ENCODE data around the gene SULT2A1.
"Not testable (repeated sequence)": the region's sequence is repeated elsewhere in the genome, so short reads cannot be mapped to it uniquely, and the experiment has no call there.

The SULT2A1 gene

DNA sequence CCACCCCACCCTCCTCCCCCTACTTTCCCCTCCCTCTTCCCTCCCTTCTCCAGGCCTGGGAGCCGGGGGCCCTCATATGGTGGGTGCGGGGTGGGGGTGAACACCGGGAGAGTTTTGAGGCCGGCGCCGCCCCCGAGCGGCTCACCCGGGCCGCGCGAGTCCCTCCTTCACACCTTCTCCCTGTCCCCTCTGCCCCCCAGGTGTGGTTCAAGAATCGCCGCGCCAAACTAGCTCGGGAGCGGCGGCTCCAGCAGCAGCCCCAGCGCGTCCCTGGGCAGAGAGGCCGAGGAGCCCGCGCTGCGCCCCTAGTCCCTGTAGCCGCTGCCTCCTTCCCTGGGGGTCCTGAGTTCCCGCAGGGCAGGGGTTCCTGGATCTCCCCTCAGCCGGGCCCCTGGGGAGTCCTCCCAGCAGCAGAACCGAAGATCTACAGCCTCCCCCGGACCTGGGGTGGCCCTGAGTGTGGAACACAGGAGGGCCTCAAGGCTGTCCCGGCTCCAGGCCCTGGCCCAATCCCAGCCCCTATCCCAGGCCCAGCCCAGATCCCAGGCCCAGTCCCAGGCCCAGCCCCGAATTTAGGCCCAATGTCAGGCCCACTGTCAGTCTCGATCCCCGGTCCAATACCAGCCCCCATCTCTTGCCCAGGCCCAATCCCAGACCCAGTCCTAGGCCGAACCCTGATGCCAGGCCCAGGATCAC is 25.4 kb downstream of the SULT2A1 start:
- no peak for DNase-seq (ENCODE audit: low spot score)

DNA sequence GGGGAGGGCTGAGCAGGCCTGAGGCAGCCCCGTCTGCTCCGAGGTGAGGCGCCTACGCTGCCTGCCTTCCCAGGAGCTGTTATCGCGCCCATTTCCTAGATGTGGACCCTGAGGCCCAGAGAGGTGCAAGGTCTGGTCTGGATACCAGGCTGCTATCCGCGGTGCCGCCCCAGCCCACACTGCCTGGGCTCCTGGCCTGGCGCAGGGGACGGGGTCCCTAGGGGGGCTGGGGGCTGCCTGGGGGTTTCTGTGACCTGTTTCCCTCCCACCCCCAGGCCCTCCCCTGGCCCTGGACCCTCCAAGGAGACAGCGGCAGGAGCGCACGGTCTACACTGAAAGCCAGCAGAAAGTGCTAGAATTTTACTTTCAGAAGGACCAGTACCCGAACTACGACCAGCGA is 26.3 kb downstream of the SULT2A1 start:
- DNase-seq (ENCODE audit: low spot score), result not testable (repeated sequence)

DNA sequence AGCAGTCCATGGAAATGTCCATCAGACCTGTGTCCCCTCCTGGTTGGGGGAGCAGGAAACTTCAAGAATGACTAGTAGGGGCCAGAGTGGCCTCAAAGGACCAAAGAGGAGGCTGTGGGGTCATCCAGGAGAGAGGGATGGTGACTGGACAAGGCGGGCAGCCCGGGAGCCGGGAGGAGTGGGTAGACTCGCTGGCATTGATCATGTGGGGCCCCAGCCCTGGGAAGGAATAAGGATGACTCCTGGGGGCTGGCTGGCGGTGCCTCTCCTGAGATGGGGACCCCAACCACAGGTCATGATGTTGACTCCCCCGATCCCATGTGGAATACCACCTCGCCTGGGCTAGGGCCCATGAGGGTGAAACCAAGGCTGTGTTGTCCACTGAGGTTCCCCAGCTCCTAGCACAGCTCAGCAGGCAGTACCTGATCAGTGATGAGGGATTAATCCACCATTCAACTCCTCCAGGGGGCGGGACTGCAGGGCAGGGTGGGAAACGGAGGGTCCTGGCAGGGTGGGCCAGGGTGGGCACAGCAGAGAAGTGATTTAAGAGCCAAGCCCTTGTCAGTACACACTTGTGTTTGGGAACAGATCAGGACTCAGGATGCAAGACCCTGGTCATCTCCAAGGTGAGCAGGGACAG is 27.3 kb downstream of the SULT2A1 start, which contains the start of gene TPRX2:
Gene TPRX2 (plus strand): TSS at position 590 of the 640 bp plus-strand sequence. CDS start 12 bp downstream, at position 602.
- not testable (repeated sequence) for DNase-seq (ENCODE audit: low spot score)

DNA sequence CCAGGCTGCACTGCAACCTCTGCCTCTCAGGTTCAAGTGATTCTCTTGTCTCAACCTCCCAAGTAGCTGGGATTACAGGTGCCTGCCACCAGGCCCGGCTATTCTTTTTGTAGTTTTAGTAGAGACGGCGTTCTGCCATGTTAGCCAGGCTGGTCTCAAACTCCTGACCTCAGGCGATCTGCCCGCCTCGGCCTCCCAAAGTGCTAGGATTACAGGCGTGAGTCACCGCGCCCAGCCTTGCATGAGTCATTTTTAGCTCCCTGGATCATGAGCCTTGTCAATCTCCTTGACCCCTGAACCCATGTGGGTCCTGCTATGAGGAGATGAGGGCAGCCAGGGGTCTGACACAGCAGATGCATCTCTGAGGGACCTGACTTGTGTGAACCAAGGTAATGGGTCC is 27.9 kb downstream of the SULT2A1 start:
- not testable (repeated sequence) for DNase-seq (ENCODE audit: low spot score)

DNA sequence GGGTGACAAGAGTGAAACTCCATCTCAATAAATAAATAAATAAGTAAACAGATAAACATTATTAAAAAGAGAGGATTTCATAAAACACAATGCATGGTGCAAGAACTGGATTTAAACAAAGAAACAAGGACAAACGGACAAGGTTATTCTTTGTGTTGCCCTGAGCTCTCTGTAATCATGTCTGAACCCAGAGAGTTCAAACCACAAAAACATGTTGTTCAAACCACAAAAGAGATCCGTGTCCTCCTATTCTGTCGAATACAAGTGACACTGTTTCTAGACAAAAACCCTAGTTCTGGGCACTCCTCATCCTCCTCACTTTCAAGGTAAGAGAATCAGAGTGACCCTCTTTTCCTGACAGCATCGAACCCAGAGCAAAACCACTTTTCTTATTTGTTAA is 31.7 kb downstream of the SULT2A1 start:
- DNase-seq (ENCODE audit: low spot score), result no peak

DNA sequence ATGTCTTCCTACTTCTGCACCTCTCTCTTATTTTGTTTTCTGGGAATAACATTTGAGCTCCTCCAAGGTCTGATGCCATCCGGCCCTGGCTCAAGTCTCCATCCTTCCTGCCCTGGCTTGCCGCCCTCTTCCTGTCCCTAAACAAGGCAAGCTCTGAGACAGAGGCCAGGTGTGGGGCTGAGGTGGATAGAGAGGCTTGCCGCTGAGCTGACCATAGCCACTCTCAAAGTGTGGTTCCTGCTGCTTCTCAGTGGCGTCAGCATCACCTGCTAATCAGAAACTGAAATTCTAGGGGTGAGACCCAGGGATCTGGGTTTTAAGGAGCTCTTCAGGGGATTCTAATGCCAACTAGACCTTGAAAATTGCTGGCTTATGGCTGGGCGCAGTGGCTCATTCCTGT is 33.1 kb downstream of the SULT2A1 start:
- DNase-seq (ENCODE audit: low spot score), result no peak

DNA sequence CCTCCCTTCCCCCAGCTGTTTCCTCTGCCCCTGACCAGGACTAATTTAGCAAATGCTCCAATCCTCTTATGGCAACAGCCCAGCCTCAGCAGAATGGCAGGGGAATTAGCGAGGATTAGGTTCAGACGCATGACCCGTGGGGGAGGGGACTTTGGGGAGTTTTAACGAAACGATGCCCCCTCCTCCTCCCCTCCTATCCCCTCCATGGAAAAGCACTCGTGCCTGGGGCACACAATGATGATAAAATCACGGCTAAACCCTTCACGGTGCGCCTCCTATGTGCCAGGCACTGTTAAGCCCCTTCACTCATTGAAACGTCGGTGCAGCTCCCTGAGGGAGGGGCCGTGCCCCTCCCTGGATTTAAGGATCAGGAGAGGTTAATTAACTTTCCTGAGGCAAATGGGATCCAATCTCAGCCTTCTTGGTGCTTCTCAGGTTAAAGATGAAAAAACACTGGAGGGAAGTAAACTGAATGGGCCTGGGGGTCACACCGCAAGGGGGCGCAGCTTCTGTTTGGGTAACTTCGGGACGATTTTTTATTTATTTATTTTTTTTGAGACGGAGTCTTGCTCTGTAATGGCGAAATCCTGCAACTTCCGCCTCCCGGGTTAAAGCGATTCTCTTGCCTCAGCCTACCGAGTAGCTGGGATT is 37.2 kb downstream of the SULT2A1 start:
- DNase-seq (ENCODE audit: low spot score), result peak; percentile 3

DNA sequence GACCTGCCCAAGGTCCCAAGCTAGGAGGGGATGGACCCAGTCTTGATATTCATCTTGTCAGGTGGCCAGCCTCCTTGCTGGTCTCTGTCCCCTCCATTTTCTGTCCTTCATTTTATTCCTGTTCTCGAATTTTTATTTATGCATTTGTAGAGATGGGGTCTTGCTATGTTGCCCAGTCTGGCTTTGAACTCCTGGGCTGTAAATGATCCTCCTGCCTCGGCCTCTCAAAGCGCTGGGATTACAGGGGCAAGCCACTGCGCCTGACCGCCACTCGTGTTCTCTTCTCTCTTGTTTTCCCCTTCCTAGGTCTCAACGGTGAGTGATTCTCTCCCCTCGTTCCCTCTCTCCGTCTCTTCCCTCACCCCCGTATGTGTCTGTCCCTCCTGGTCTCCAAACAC is 37.7 kb downstream of the SULT2A1 start:
- DNase-seq (ENCODE audit: low spot score), result no peak

DNA sequence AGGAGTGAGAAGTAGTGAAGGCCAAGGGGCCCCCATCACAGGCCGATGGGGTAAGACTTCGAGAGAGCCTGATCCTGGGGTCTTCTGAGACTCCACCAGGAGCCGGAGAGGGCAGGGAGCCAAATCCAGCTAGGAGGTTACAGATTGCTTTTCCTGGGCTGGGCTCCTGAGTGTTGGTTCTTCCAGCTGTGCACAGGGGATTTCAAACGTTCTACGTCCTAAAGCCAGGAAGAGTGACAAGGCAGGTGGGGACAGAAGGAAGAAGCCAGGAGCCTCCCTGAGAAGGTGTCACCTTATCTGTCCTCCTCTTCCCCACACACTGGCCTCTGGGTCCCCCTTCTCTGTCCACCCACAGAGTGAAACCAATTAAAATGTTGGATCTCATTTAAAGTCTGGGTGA is 43.2 kb downstream of the SULT2A1 start:
- DNase-seq (ENCODE audit: low spot score), result no peak

DNA sequence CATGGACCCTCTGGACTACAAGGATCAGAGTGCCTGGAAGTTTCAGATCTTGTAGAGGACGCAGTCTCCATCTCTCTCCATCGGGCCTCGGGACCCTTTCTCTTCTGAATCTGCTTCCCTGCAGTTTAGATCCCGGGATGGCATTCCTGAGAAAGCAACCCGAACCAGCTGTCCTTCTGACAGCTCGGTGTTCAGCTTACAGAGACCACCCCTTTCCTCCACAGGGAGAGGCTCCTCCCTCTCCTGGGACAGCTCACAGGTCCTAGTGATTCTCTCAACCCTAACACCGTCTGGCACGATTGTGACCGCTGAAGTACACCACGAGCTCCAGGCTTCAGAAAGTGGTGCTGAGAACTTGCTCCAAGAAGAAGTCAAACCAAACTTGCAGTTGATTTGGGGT is 46.2 kb downstream of the SULT2A1 start:
- no peak for DNase-seq (ENCODE audit: low spot score)

DNA sequence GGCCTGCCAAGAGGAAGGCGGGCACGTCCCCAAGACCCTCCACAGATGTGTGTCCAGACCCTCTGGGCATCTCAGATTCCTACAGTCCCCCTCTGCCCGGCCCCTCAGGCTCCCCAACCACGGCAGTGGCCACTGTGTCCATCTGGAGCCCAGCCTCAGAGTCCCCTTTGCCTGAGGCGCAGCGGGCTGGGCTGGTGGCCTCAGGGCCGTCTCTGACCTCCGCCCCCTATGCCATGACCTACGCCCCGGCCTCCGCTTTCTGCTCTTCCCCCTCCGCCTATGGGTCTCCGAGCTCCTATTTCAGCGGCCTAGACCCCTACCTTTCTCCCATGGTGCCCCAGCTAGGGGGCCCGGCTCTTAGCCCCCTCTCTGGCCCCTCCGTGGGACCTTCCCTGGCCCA is 46.7 kb downstream of the SULT2A1 start:
- no peak for DNase-seq (ENCODE audit: low spot score)

DNA sequence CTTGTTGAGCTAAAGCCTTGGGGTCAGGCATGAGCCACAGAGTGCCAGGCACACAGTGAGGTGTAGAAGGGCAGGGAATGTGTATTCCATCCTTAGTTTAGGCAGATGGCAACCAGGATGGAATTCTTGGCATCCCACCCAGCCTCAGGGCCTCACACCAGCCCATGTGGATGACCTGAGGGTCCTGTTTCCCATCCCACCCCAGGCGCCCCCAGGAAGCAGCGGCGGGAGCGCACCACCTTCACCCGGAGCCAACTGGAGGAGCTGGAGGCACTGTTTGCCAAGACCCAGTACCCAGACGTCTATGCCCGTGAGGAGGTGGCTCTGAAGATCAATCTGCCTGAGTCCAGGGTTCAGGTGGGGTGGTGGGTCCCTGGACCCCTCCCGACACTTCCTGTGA is 50.1 kb downstream of the SULT2A1 start:
- DNase-seq (ENCODE audit: low spot score), result no peak

DNA sequence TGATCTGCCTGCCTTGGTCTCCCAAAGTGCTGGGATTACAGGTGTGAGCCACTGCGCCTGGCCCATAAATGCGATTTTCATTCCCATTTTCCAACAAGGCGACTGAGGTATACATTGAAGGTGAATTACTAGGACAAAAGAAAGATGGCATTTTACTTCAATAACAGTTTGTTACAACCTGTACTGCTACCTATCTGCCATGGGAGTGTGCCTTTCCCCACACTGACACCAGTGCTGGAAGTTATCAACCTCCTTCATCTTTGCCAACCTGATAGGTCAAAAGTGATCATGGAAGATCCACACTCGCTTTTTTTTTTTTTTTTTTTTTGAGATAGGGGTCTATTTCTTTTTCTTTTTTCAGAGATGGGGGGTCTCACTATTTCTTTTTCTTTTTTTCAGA is 53.4 kb downstream of the SULT2A1 start:
- no peak for DNase-seq (ENCODE audit: low spot score)

DNA sequence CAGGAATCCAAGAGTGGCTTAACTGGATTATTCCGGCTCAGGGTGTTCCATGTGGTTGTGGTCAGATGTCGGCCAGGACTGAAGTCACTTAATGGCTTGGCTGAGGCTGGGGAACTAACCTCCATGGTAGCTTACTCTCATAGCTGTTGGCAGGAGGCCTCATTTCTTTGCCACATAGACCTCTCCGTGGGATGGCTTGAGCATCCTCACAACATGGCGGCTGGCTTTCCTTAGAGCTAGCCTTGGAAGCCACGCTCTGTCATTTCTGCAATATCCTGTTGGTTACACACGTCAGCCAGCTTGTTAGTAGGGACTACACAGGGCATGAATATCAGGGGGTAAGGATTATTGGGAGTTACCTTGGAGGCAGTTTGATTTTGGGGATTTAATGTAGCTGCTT is 59.3 kb downstream of the SULT2A1 start:
- DNase-seq (ENCODE audit: low spot score), result no peak

DNA sequence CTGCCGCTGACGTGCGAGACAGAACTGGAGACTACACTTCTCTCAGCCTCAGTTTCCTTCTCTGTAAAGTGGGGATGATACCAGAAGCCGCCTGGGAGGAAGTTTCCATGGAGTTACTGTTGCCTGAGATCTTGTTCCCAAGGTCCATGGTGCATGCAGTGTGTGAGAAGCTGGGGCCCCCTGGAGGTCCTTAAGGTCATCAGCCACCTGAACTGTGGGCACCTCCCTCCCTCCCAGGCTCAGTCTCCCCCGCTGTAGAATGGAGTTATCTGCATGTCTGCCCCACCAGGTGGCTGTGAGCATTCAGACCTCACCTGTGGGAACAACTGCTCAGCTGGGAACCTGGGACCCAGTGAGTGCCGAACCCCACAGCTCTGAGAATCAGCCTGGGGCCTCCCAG is 61.7 kb downstream of the SULT2A1 start:
- no peak for DNase-seq (ENCODE audit: low spot score)

DNA sequence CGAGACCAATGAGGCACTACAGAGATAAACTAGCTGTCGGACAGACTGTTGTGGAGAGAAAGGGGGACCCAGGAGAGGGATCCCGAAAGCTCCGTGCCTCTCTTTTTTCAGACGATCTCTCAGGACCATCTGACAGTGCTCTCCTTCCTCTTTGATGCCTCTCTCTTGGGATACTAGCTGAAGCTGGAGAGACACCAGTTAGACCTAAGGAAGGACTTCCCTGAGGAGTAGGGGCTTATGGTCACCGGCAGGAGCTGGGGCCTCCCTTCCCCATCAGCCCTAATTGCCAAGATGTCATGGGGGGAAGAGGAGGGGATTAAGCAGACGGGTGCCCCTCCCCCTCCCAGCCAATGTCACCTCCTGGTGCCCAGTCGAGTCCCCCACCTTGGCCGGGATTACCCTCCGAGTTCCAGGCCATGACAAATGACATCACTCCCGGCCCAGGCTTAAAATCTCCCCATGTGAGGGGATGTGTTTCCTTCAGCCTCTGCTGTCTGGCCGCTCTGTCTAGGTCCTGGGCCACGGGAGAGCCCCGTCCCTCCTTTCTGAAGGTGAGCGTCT is 64.6 kb downstream of the SULT2A1 start, which contains the start of gene CRX:
Gene CRX (plus strand): TSS at position 478 of the 561 bp plus-strand sequence. CDS start 12,507 bp downstream, outside the sequence.
- DNase-seq (ENCODE audit: low spot score), result no peak
